NB4 (cell line): Measurements from ENCODE around the gene CD36.

ENCODE experiments used
- DNase-seq: peaks from one replicate; pipeline ENCODE4 v3.0.0; 2010; ENCODE audit warnings: low read depth
- H3K4me3 ChIP-seq: one replicate; pipeline ENCODE4 v1.5.1; 2011; ENCODE audit warnings: mild to moderate bottlenecking, low read depth, low read length, moderate library complexity
- MYC ChIP-seq: IDR thresholded peaks from 2 replicates; pipeline ENCODE4 v1.6.1; 2011; ENCODE audit warnings: low read depth, low read length
- POLR2A ChIP-seq: IDR thresholded peaks from 2 replicates; pipeline ENCODE4 v1.6.1; 2011; ENCODE audit warnings: mild to moderate bottlenecking; ENCODE audit not compliant: insufficient read length; ENCODE audit errors: extremely low read depth
- TF ChIP-seq, protein P1 (sequence below): IDR thresholded peaks from one replicate; pipeline ENCODE4 v1.5.1; 2012; ENCODE audit warnings: low read depth, low read length
- TF ChIP-seq, protein P2 (sequence below): IDR thresholded peaks from 2 replicates; pipeline ENCODE4 v1.6.1; 2011; ENCODE audit warnings: low read depth, low read length

The CD36 gene

DNA sequence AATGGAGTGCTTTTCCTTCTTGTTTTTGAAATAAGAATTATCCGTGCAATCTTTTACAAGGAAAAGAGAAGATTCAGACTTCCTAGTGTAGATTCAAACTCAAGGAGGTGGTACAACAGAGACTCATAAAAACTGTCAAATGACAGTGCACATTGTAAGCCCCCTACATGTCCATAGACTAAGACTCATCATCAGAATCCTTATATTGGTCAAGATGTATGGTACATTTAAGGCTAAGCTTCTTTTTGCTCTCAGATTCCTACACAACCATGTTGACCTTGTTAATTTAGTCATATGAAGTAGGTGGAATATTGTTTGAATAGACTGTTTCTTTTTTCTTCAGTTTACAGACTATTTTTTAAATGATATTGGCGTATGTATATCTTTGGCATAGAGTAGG lies 11.6 kb downstream of the CD36 start:
- no peak overlapping the region for H3K4me3 ChIP-seq
- TF ChIP-seq MYC (no peak), POLR2A (no peak)
- TF ChIP-seq, protein P1, sequence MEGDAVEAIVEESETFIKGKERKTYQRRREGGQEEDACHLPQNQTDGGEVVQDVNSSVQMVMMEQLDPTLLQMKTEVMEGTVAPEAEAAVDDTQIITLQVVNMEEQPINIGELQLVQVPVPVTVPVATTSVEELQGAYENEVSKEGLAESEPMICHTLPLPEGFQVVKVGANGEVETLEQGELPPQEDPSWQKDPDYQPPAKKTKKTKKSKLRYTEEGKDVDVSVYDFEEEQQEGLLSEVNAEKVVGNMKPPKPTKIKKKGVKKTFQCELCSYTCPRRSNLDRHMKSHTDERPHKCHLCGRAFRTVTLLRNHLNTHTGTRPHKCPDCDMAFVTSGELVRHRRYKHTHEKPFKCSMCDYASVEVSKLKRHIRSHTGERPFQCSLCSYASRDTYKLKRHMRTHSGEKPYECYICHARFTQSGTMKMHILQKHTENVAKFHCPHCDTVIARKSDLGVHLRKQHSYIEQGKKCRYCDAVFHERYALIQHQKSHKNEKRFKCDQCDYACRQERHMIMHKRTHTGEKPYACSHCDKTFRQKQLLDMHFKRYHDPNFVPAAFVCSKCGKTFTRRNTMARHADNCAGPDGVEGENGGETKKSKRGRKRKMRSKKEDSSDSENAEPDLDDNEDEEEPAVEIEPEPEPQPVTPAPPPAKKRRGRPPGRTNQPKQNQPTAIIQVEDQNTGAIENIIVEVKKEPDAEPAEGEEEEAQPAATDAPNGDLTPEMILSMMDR, result no peak
- TF ChIP-seq, protein P2, sequence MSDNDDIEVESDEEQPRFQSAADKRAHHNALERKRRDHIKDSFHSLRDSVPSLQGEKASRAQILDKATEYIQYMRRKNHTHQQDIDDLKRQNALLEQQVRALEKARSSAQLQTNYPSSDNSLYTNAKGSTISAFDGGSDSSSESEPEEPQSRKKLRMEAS, result no peak
- no peak for DNase-seq

GRCh38 chr7:80651471-80651870 lies 13.0 kb downstream of the CD36 start:
- DNase-seq, result no peak
- TF ChIP-seq, protein P2, result no peak
- no peak for TF ChIP-seq POLR2A
- H3K4me3 ChIP-seq, result no peak overlapping the region

GRCh38 chr7:80653244-80653643 lies 14.8 kb downstream of the CD36 start:
- no peak for DNase-seq
- no peak overlapping the region for H3K4me3 ChIP-seq
- TF ChIP-seq, protein P1, result no peak
- no peak for TF ChIP-seq POLR2A
- TF ChIP-seq, protein P2, result no peak
- TF ChIP-seq MYC, result no peak

DNA sequence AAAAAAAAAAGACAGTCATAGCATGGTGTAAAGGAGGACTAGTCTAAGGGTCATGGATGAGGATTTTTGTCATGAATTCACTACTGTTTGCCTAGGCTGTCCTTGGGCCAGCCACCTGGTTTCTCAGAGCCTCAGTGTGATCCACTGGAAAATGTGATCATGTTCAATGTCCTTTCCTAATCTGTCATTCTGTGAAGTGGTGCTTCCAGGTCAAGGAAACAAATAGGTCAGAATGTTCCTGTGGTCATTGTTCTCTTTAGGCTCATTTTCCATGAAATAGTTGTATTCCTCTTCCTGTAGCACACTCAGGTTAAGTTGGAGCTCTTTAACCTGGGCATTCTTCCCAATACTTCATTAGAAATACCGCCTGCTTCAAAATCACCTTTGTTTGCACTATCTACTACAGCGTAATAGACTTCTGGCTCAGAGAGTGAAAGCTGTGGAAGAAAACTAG lies 16.5 kb downstream of the CD36 start:
- no peak overlapping the region for H3K4me3 ChIP-seq
- TF ChIP-seq, protein P1, result no peak
- TF ChIP-seq, protein P2, result no peak
- no peak for TF ChIP-seq MYC
- no peak for TF ChIP-seq POLR2A
- no peak for DNase-seq

- no peak for TF ChIP-seq MYC
- TF ChIP-seq POLR2A, result no peak
- TF ChIP-seq, protein P1, result no peak
- TF ChIP-seq, protein P2, result no peak
Measured at GRCh38 chr7:80656029-80656428, 17.6 kb downstream of the CD36 start.

GRCh38 chr7:80659120-80660055 lies 20.9 kb downstream of the CD36 start:
- peak; percentile 70 for DNase-seq
- no peak overlapping the region for H3K4me3 ChIP-seq
- TF ChIP-seq, protein P1, result peak; percentile 24
- TF ChIP-seq MYC (no peak), POLR2A (no peak)

More at GRCh38 chr7:80656029-80656428, 17.6 kb downstream of the CD36 start:
- DNase-seq, result no peak
- no peak overlapping the region for H3K4me3 ChIP-seq
